PFSK-1 (cell line): Measurements from ENCODE around the gene SLC8A1.

Source experiments
- POLR2AphosphoS5 ChIP-seq: IDR thresholded peaks from 2 replicates; pipeline ENCODE4 v1.6.1; 2012; ENCODE audit warnings: low read depth, mild to moderate bottlenecking, control low read depth, low read length, moderate library complexity
- SIN3A ChIP-seq: IDR thresholded peaks from 2 replicates; pipeline ENCODE4 v1.6.1; 2012; ENCODE audit warnings: mild to moderate bottlenecking, low read length, moderate library complexity, borderline replicate concordance; ENCODE audit not compliant: insufficient read depth
- TF ChIP-seq, protein P1 (sequence below), 2 experiments: IDR thresholded peaks; 2 replicates each; pipeline versions ENCODE4 v1.6.1 to v1.8.0; 2011 to 2012; ENCODE audit warnings: low read depth in 2 of 2, low read length in 2 of 2, control low read depth in 1 of 2, inconsistent platforms in 1 of 2, mild to moderate bottlenecking in 1 of 2, moderate library complexity in 1 of 2; ENCODE audit not compliant: insufficient read depth in 1 of 2

DNA sequence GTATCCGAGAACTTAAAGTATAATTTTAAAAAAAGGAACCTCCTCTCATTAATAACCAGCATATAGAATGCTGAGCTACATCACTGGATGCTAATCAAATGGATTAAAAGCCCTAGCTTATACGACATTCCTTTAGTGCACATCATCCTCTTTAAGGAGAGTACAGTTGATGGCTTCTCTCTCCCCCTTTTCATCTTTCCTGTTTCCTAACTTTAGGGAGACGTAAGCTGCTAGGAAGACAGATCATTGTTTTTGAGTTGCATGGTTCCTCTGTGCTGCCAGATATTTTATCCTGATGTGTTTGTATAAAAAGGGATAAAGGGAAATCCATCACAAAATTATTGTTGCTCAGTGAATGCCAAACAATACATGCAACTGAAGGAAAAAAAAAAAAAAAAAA lies 94.2 kb downstream of the SLC8A1 start:
- TF ChIP-seq POLR2AphosphoS5: no peak
- TF ChIP-seq, protein P1, sequence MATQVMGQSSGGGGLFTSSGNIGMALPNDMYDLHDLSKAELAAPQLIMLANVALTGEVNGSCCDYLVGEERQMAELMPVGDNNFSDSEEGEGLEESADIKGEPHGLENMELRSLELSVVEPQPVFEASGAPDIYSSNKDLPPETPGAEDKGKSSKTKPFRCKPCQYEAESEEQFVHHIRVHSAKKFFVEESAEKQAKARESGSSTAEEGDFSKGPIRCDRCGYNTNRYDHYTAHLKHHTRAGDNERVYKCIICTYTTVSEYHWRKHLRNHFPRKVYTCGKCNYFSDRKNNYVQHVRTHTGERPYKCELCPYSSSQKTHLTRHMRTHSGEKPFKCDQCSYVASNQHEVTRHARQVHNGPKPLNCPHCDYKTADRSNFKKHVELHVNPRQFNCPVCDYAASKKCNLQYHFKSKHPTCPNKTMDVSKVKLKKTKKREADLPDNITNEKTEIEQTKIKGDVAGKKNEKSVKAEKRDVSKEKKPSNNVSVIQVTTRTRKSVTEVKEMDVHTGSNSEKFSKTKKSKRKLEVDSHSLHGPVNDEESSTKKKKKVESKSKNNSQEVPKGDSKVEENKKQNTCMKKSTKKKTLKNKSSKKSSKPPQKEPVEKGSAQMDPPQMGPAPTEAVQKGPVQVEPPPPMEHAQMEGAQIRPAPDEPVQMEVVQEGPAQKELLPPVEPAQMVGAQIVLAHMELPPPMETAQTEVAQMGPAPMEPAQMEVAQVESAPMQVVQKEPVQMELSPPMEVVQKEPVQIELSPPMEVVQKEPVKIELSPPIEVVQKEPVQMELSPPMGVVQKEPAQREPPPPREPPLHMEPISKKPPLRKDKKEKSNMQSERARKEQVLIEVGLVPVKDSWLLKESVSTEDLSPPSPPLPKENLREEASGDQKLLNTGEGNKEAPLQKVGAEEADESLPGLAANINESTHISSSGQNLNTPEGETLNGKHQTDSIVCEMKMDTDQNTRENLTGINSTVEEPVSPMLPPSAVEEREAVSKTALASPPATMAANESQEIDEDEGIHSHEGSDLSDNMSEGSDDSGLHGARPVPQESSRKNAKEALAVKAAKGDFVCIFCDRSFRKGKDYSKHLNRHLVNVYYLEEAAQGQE (IDR thresholded peaks at IDR 0.05; ENCODE audit: insufficient read depth in 1 of 2, low read depth in 2 of 2, low read length in 2 of 2): no peak
- TF ChIP-seq SIN3A: no peak
